Ovary (tissue), 3 donors: Measurements from ENCODE around the gene MBP.

Source experiments
- POLR2A ChIP-seq: fragments of 450-650 bp; IDR thresholded peaks from one replicate; pipeline ENCODE4 v1.6.1; 2017; ENCODE audit warnings: antibody characterized with exemption, mild to moderate bottlenecking, moderate library complexity
- TF ChIP-seq, protein P1 (sequence below), 3 donors: fragments of 450-650 bp in 2 of 3; fragments of 200-600 bp in 1 of 3; IDR thresholded peaks; one replicate each; pipeline versions ENCODE4 v1.5.1 to v1.8.0; 2016 to 2022; ENCODE audit warnings: antibody characterized with exemption in 3 of 3, mild to moderate bottlenecking in 1 of 3
- donor health status: DM: no; HTN: no; CAD: no.

DNA sequence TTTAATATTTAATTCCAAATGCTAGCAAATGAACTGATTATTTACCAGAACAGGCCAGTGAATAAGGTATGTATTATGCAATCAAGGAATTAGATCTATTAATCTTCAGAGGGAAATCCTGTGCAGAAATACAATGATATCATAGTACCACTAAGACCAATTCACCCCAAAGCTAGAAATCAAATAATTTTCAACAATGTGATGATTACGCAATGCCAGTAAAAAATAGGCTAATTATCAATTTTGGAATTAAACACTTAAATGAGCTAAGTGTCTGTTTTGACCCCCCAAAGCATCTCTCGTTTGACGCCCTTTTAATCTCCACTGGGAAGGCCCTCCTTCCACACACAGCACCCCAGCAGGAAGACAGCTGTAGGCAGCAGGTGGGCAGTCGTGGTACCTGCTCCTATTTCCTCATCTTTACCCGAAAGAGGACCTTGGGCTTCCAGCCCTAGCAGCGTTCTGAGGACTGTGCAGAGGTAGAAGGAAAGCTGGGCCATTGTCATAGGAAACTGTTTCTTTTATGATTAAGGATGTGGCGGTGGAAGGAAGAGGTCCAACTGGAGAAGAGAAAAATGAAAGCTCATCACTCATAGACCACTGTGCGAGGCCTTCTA, 84.7 kb downstream of the MBP start:
- TF ChIP-seq, protein P1, sequence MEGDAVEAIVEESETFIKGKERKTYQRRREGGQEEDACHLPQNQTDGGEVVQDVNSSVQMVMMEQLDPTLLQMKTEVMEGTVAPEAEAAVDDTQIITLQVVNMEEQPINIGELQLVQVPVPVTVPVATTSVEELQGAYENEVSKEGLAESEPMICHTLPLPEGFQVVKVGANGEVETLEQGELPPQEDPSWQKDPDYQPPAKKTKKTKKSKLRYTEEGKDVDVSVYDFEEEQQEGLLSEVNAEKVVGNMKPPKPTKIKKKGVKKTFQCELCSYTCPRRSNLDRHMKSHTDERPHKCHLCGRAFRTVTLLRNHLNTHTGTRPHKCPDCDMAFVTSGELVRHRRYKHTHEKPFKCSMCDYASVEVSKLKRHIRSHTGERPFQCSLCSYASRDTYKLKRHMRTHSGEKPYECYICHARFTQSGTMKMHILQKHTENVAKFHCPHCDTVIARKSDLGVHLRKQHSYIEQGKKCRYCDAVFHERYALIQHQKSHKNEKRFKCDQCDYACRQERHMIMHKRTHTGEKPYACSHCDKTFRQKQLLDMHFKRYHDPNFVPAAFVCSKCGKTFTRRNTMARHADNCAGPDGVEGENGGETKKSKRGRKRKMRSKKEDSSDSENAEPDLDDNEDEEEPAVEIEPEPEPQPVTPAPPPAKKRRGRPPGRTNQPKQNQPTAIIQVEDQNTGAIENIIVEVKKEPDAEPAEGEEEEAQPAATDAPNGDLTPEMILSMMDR (IDR thresholded peaks at IDR 0.05) = no peak
- no peak for TF ChIP-seq POLR2A
